GM12892 (cell line): ENCODE results near the gene ZDHHC21.

ENCODE experiments used
- POLR2A ChIP-seq: IDR thresholded peaks from 2 replicates; pipeline ENCODE4 v1.6.1; 2011; ENCODE audit warnings: low read depth, low read length, control low read depth
- POLR2AphosphoS5 ChIP-seq: IDR thresholded peaks from 2 replicates; pipeline ENCODE4 v1.6.1; 2011; ENCODE audit warnings: low read depth, low read length, control low read depth
- TAF1 ChIP-seq: IDR thresholded peaks from 2 replicates; pipeline ENCODE4 v1.6.1; 2011; ENCODE audit warnings: low read depth, mild to moderate bottlenecking, control low read depth, low read length, borderline replicate concordance

DNA sequence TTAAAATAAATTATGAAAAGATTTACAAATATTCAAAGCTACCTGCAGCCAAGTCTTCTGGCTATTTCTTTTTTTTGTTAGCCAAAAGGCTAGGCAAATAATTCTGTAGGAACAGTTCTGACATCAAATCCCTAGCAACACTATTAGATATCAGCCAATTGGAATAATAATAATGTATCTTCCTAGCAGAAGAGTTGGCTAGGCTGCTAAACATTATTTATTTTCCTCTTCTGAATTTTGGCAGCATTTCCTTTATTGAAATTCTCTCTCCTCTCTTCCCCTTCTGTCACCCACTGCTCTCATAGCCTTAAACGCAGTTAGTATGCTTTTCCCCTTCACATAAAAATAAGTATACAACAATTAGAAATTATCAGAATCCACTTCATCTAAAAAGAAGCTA lies 42.6 kb downstream of the ZDHHC21 start:
- no peak for TF ChIP-seq POLR2A
- no peak for TF ChIP-seq POLR2AphosphoS5
- no peak for TF ChIP-seq TAF1
